H9 (cell line): ENCODE results near the gene ROR1. TPM values are rescaled to one million over a fixed set of nuclear protein-coding genes. Genes with fewer than 3 reads are reported as not detected.

Experiments
- DNase-seq: peaks from one replicate; pipeline ENCODE4 v3.0.0-alpha.2; 2017
- H2AFZ ChIP-seq: one replicate; pipeline ENCODE4 v1.6.1; 2013; ENCODE audit warnings: mild to moderate bottlenecking, low read length, control low read depth, moderate library complexity
- H2AK5ac ChIP-seq: 2 replicates; pipeline ENCODE4 v1.6.1; 2013; ENCODE audit warnings: low read length, control low read depth, mixed read lengths; ENCODE audit not compliant: insufficient read length
- H2BK120ac ChIP-seq: one replicate; pipeline ENCODE4 v1.6.1; 2013; ENCODE audit warnings: low read depth, mild to moderate bottlenecking, low read length, control low read depth, inconsistent platforms; ENCODE audit not compliant: poor library complexity, severe bottlenecking
- H2BK12ac ChIP-seq: 2 replicates; pipeline ENCODE4 v1.6.1; 2013; ENCODE audit warnings: low read length, control low read depth, mixed read lengths, low read depth; ENCODE audit not compliant: insufficient read length
- H2BK15ac ChIP-seq: 2 replicates; pipeline ENCODE4 v1.6.1; 2013; ENCODE audit warnings: low read depth, low read length, control low read depth
- H2BK20ac ChIP-seq: one replicate; pipeline ENCODE4 v1.6.1; 2013; ENCODE audit warnings: low read depth, mild to moderate bottlenecking, low read length, control low read depth, inconsistent platforms; ENCODE audit not compliant: poor library complexity, severe bottlenecking
- H2BK5ac ChIP-seq: 2 replicates; pipeline ENCODE4 v1.6.1; 2013; ENCODE audit warnings: low read length, control low read depth, mixed read lengths; ENCODE audit not compliant: insufficient read length
- H3K14ac ChIP-seq: 2 replicates; pipeline ENCODE4 v1.6.1; 2013; ENCODE audit warnings: low read length, control low read depth; ENCODE audit not compliant: insufficient read depth
- H3K18ac ChIP-seq: 2 replicates; pipeline ENCODE4 v1.6.1; 2013; ENCODE audit warnings: low read depth, mild to moderate bottlenecking, mixed read lengths, low read length, control low read depth; ENCODE audit not compliant: insufficient read length
- H3K23ac ChIP-seq: 2 replicates; pipeline ENCODE4 v1.6.1; 2013; ENCODE audit warnings: low read length, control low read depth, mixed read lengths, low read depth; ENCODE audit not compliant: insufficient read length
- H3K23me2 ChIP-seq: 2 replicates; pipeline ENCODE4 v1.6.1; 2013; ENCODE audit warnings: low read depth, mild to moderate bottlenecking, mixed read lengths, low read length, control low read depth; ENCODE audit not compliant: insufficient read length, poor library complexity, severe bottlenecking
- H3K27ac ChIP-seq: 2 replicates; pipeline ENCODE4 v1.5.1; 2013; ENCODE audit warnings: low read length, control low read depth, mixed read lengths, low read depth; ENCODE audit not compliant: insufficient read length
- H3K27me3 ChIP-seq: 2 replicates; pipeline ENCODE4 v1.6.1; 2013; ENCODE audit warnings: low read length, control low read depth, inconsistent platforms; ENCODE audit not compliant: insufficient read depth
- H3K4ac ChIP-seq: 2 replicates; pipeline ENCODE4 v1.6.1; 2013; ENCODE audit warnings: low read depth, mild to moderate bottlenecking, control low read depth, inconsistent platforms, low read length, moderate library complexity
- H3K4me1 ChIP-seq: 2 replicates; pipeline ENCODE4 v1.6.1; 2013; ENCODE audit warnings: low read length, control low read depth, inconsistent platforms; ENCODE audit not compliant: insufficient read depth
- H3K4me2 ChIP-seq: 2 replicates; pipeline ENCODE4 v1.6.1; 2013; ENCODE audit warnings: low read length, control low read depth, mixed read lengths; ENCODE audit not compliant: insufficient read length, insufficient read depth
- H3K56ac ChIP-seq: 2 replicates; pipeline ENCODE4 v1.6.1; 2013; ENCODE audit warnings: low read depth, mild to moderate bottlenecking, mixed read lengths, low read length, control low read depth; ENCODE audit not compliant: insufficient read length
- H3K79me1 ChIP-seq: 2 replicates; pipeline ENCODE4 v1.6.1; 2013; ENCODE audit warnings: low read depth, mild to moderate bottlenecking, moderate library complexity, low read length, control low read depth, inconsistent platforms; ENCODE audit not compliant: insufficient read depth, poor library complexity, severe bottlenecking
- H3K79me2 ChIP-seq: 2 replicates; pipeline ENCODE4 v1.6.1; 2013; ENCODE audit warnings: low read length, control low read depth, inconsistent platforms; ENCODE audit not compliant: insufficient read depth
- H3K9ac ChIP-seq: 2 replicates; pipeline ENCODE4 v1.6.1; 2013; ENCODE audit warnings: low read length, control low read depth, mixed read lengths; ENCODE audit not compliant: insufficient read length; ENCODE audit errors: extremely low read depth
- H3K9me3 ChIP-seq: one replicate; pipeline ENCODE4 v1.6.1; 2013; ENCODE audit warnings: low read depth, low read length, inconsistent platforms; ENCODE audit not compliant: control insufficient read depth
- H3T11ph ChIP-seq: one replicate; pipeline ENCODE4 v1.6.1; 2013; ENCODE audit warnings: mild to moderate bottlenecking, low read length, control low read depth, inconsistent platforms
- H4K20me1 ChIP-seq: one replicate; pipeline ENCODE4 v1.6.1; 2013; ENCODE audit not compliant: control insufficient read depth, insufficient read length, insufficient read depth
- H4K5ac ChIP-seq: 2 replicates; pipeline ENCODE4 v1.6.1; 2013; ENCODE audit warnings: low read depth, mild to moderate bottlenecking, mixed read lengths, low read length, control low read depth; ENCODE audit not compliant: insufficient read length
- H4K8ac ChIP-seq: replicated peaks from 2 replicates; pipeline ENCODE4 v1.6.1; 2013; ENCODE audit warnings: low read length, control low read depth, mixed read lengths, low read depth; ENCODE audit not compliant: insufficient read length
- H4K91ac ChIP-seq: 2 replicates; pipeline ENCODE4 v1.6.1; 2013; ENCODE audit warnings: low read depth, mild to moderate bottlenecking, moderate library complexity, mixed read lengths, low read length, control low read depth; ENCODE audit not compliant: insufficient read length
- H3K27ac Mint-ChIP-seq, 3 experiments: 2 replicates in 2 of 3; 3 replicates in 1 of 3; pipeline ENCODE4 v1.8.0; 2020 to 2021; ENCODE audit warnings: mixed read lengths in 3 of 3, mild to moderate bottlenecking in 1 of 3, moderate library complexity in 1 of 3
- H3K27me3 Mint-ChIP-seq: 2 replicates; pipeline ENCODE4 v1.8.0; 2021; ENCODE audit warnings: low read depth, mild to moderate bottlenecking, moderate library complexity, mixed read lengths
- H3K36me3 Mint-ChIP-seq, 3 experiments: 2 replicates in 2 of 3; 3 replicates in 1 of 3; pipeline ENCODE4 v1.8.0; 2020 to 2021; ENCODE audit warnings: low read depth in 3 of 3, mixed read lengths in 3 of 3; ENCODE audit not compliant: insufficient read depth in 1 of 3
- H3K4me1 Mint-ChIP-seq, 2 experiments: 2 replicates each; pipeline ENCODE4 v1.8.0; 2020; ENCODE audit warnings: mixed read lengths in 2 of 2
- H3K4me3 Mint-ChIP-seq, 2 experiments: 2 replicates in 1 of 2; 3 replicates in 1 of 2; pipeline ENCODE4 v1.8.0; 2020 to 2021; ENCODE audit warnings: mild to moderate bottlenecking in 2 of 2, mixed read lengths in 2 of 2, moderate library complexity in 1 of 2
- H3K9me3 Mint-ChIP-seq, 2 experiments: 2 replicates in 1 of 2; 3 replicates in 1 of 2; pipeline ENCODE4 v1.8.0; 2020; ENCODE audit warnings: mild to moderate bottlenecking in 2 of 2, mixed read lengths in 2 of 2, moderate library complexity in 1 of 2
- WGBS: extraction: QIAGEN DNeasy Blood & Tissue Kit; methylation state at CpG from one replicate; pipeline ENCODE4 v1.1.7; 2013; ENCODE audit warnings: missing lambda C conversion rate, low lambda C conversion rate, mixed read lengths; ENCODE audit not compliant: insufficient read length; ENCODE audit errors: extremely low coverage; 5-methylcytosine and 5-hydroxymethylcytosine counted together
- total RNA-seq: library from RNA; stranded (reverse); gene quantifications from 2 replicates; pipeline ENCODE4 v1.2.1, GENCODE V29; 2021
- TF ChIP-seq, protein P1 (sequence below): fragments of 200-600 bp; sonication (generic); conservative IDR thresholded peaks from 3 replicates; pipeline ENCODE4 v1.8.0; 2021; ENCODE audit warnings: antibody characterized with exemption, mild to moderate bottlenecking

ROR1 gene
- total RNA-seq, 1 experiment from 2014 or later, result 75.9 TPM

DNA sequence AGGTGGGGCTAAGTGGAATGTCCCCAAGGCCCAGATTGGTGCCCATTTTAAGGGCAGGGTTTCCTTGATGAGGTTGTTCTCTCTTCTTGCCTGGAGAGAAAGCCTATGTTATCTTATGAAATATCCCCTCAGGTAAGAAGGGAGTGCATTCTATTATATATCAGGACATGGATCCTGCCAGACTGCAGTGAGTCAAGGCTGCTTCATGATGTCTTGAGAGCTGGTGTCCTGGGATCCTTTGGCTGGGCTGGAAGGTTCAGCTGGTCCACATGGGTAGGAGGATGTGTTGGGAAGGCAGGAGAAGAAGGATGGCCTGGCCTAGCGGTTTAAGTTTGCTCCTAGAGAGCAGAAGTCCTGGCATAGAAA, 207.6 kb downstream of the ROR1 start:
- H3T11ph ChIP-seq, result no peak overlapping the region
- H3K27ac ChIP-seq, result no peak overlapping the region
- H3K36me3 Mint-ChIP-seq, result peaks cover 0 to 4% (median 0%) of the 10 kb centered on the region in 3 experiments; a peak in 1 of 7 replicates
- no peak overlapping the region for H2AFZ ChIP-seq
- H3K79me1 ChIP-seq, result peaks cover 7% of the 10 kb centered on the region
- H4K20me1 ChIP-seq, result no peaks in the 10 kb centered on the region
- peaks cover 37 to 54% of the 10 kb centered on the region in 2 experiments for H3K4me1 Mint-ChIP-seq
- 0 out of 7 replicates have a peak overlapping the region, but pooled peaks of 1 of the 3 experiments have one; percentile 44 for H3K27ac Mint-ChIP-seq
- H3K14ac ChIP-seq, result no peak overlapping the region
- H2BK20ac ChIP-seq, result no peak overlapping the region
- H3K18ac ChIP-seq, result no peak overlapping the region
- no peak overlapping the region for H3K9ac ChIP-seq
- no peak overlapping the region for H4K5ac ChIP-seq
- no peaks in the 10 kb centered on the region for H3K27me3 Mint-ChIP-seq
- H3K4me2 ChIP-seq, result no peak overlapping the region
- no peaks in the 10 kb centered on the region for H3K9me3 Mint-ChIP-seq
- H3K23ac ChIP-seq, result no peak overlapping the region
- H3K4me1 ChIP-seq, result peaks cover 4% of the 10 kb centered on the region; the same call in 1 of the 2 replicates
- no peak overlapping the region for H4K91ac ChIP-seq
- H3K23me2 ChIP-seq, result no peaks in the 10 kb centered on the region
- H3K9me3 ChIP-seq, result no peaks in the 10 kb centered on the region
- WGBS, result no CpG with 5 or more reads among the region's 1 CpG
- H3K56ac ChIP-seq, result no peak overlapping the region
- H2BK120ac ChIP-seq, result no peak overlapping the region
- TF ChIP-seq, protein P1, sequence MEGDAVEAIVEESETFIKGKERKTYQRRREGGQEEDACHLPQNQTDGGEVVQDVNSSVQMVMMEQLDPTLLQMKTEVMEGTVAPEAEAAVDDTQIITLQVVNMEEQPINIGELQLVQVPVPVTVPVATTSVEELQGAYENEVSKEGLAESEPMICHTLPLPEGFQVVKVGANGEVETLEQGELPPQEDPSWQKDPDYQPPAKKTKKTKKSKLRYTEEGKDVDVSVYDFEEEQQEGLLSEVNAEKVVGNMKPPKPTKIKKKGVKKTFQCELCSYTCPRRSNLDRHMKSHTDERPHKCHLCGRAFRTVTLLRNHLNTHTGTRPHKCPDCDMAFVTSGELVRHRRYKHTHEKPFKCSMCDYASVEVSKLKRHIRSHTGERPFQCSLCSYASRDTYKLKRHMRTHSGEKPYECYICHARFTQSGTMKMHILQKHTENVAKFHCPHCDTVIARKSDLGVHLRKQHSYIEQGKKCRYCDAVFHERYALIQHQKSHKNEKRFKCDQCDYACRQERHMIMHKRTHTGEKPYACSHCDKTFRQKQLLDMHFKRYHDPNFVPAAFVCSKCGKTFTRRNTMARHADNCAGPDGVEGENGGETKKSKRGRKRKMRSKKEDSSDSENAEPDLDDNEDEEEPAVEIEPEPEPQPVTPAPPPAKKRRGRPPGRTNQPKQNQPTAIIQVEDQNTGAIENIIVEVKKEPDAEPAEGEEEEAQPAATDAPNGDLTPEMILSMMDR, result no peak
- H3K4me3 Mint-ChIP-seq, result no peak overlapping the region
- H4K8ac ChIP-seq, result no peak overlapping the region
- H3K79me2 ChIP-seq, result peaks cover 8% of the 10 kb centered on the region; the same call in 1 of the 2 replicates
- H2BK15ac ChIP-seq, result no peak overlapping the region
- no peak for DNase-seq
- H3K4ac ChIP-seq, result no peak overlapping the region
- H2BK12ac ChIP-seq, result no peak overlapping the region
- no peak overlapping the region for H2BK5ac ChIP-seq
- H2AK5ac ChIP-seq, result no peak overlapping the region
- H3K27me3 ChIP-seq, result no peaks in the 10 kb centered on the region
